GM18499 (cell line): Measurements from ENCODE around the gene SLC6A3.

Source experiments
- ATAC-seq: cut with Tn5 transposase; IDR thresholded peaks from one replicate; pipeline ENCODE4 v1.9.1; 2021; ENCODE audit warnings: moderate number of reproducible peaks; ENCODE audit not compliant: insufficient read depth, unreplicated experiment

SLC6A3 gene

GRCh38 chr5:1445313-1445688 is at the start of gene SLC6A3:
Gene SLC6A3 (minus strand): TSS chr5:1445440. CDS start chr5:1443197, 2,243 bp downstream.
- no peak for ATAC-seq

GRCh38 chr5:1493941-1494340 is 48.7 kb upstream of the SLC6A3 start:
- no peak for ATAC-seq

DNA sequence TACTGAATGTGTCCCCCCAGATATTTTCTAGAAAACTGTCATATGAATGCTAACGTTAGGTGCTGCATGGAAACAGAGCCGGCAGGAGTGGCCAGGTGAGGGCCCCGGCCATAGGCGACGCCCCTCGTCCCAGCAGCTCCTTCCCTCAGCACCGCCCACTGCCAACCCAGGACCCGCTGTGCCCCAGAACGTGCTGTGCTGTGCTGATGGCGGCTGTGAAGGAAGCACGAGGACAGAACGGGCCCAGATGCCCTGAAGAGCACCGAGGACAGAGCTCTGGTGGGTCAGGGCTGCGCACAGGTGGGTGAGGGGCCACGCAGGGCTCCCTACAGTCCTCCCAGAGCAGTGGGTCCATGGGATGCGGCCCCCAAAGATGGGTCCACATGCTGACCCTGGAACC is 48.2 kb upstream of the SLC6A3 start:
- ATAC-seq = no peak

DNA sequence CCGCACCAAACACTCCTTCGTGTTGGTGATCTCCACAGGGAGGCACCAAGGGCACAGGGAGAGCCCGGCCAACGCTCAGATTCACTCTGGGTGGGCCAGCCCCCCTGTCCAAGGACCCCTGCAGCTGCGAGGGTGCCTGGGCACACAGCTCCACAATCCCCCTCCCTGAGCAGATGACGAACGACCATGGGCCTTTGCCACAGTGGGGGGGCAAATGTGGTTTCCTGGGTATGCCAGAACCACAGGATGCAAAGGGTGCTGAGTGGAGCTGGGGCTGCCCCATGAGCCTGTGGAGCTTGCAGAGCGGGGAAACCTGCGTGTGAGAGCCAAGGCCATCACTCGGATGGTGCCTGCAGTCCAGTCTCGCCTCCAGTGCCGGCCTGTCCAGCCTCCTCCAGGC is 47.5 kb upstream of the SLC6A3 start:
- no peak for ATAC-seq

DNA sequence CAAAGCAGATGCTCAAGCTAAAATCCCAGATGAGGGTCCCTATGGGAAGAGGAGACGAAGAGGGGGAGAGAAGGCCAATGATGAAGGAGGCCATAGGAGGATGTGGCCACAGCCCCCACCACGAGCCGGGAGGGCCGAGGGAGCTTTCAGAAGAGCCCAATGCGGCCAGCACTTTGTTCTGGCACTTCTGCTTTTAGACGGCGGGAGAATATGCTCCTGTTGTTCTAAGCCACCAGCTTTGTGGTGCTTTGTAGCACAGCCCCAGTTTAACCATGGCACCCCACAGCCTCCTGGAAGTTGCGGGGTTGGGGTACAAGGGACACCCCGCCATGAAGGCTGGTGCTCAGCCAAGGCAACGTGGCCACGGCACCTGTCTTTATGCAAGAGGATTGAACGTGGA is 45.1 kb upstream of the SLC6A3 start:
- no peak for ATAC-seq

- no peak for ATAC-seq
Measured at GRCh38 chr5:1489754-1490153, 44.5 kb upstream of the SLC6A3 start.

DNA sequence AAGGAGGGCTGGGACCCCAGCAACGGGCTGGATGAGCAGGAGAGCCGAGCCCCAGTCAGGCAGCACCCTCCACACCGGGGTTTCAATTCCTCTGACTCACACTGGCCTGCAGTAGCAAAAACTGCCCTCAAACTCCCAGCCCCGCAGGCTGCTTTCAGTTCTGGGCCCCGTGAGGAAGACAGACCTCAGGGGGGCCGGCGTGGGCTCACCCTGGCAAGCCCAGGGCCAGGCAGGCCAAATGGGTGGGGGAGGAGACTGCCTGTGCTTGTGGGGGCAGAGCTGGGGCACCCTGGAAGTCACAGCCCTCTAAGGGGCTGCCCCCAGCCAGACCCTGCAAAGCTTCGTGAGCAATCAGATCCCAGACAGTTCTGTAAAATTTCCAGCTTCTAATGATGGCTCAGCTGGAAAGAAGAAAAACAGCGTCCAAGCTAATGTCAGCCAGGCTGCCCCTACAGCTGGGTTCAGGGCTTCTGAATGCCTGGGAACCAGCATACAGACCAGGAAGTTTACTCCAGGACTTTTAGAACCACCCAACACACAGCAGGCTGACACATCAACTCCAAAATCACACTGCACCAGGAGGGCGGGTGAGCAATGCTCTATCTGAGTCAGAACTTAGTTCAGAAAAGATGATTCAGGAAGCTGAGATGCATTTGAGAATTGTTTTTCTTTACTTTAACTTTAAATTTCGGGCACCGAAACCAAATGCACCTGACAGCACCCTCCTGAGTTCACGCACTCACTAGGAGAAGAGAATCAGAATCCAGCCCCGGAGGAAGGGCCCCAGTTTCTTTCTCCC is 43.8 kb upstream of the SLC6A3 start:
- ATAC-seq = no peak

GRCh38 chr5:1487079-1487764 is 42.0 kb upstream of the SLC6A3 start:
- ATAC-seq = no peak

DNA sequence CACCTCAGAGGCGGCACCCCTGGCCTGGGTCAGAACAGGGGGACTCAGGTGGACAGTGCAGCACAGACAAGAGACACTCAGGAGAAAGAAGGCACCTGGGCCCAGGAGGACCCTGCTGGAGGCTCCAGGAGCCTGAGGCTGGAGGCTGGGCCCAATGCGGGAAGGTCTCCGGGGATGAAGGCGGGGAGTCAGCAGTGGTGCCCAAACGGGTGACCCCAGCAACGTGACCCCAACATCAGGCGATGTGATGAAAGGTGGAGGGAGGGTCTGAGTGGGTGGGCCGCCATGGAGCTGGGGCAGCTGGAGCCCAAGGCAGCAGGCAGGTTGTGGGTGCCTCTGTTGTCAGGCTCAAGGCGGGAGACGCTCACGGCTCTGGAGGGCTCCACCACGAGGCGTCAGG is 41.0 kb upstream of the SLC6A3 start:
- no peak for ATAC-seq

- ATAC-seq = no peak
Measured at GRCh38 chr5:1485579-1486118, 40.4 kb upstream of the SLC6A3 start.

DNA sequence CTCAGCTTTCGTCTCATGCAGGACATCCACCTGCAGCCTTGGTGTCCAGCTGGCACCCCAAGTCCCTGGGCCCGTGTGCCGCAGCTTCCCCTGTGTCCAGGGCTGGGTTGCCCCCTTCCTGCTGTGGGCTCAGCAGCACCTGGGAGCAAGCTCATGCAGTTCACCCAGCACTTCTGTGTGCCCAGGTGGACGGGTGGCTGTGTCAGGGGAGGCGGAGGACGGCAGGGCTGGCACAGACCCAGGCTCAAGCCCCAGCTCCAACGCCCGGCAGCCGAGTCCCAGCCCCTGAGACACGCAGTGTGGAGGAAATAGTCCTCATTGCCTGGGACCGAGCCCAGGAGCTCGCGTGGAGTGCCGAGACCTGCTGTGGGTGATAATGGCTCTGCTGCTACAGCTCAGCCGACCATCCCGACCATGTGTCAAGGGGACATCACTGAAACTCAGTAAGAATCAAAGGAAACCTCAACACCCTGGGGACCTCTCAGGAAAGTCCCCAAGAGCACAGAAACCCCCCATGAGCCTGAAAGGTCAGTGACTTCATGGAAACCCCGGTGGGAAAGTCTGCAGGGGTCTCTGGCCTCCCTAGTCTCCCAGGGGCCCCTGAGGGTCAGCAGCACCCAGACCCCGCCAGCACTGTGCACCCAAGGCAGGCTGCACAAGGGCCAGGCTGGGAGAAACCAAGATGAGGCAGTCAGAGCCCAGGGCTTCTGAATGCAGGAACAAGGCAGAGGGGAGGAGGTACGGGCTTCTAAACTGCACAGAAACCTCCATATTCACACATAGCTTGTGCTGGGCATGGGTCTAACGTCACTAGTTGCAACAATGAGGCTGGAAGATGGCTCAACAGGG is 39.7 kb upstream of the SLC6A3 start:
- peak; percentile 47 for ATAC-seq

DNA sequence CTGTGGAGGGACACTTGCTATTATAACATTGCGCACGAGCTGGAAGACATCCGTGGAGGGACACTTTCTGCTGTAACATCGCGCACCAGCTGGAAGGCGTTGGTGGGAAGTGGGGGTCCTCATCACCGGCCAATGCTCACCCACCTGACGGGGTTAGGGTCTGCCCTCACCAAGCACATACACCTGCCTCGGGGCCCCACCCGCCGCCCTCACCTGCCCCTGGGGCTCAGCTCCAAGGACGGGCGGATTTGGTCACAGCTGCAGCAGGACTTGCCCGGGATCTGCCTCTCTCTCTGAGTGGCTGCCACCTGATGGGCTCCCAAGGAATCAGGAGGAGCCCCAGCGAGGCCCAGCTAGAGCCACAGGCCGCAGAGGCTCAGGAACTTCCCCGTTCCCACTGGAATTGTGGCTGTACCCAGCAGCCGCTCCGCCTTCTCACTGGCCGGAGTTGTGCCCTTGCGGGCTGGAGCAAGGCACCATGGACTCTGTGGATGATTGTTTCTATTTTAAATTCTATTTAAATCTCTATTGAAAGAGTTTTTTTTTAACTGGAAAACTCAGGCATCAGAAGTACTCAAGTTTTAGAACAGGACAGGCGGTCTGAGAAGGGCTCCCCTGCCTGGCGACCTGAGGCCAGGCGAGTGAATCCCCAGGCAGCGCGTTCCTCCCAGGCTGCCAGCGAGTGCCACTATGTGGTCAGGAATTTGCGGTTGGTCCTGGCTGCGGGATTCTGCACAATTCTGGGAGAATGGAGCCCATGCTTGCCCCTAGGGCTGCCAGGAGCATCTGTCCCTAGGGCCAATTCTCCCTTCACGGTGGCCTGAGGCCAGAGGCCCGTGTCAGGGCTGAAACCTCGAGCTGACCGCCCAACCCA is 38.9 kb upstream of the SLC6A3 start:
- no peak for ATAC-seq

DNA sequence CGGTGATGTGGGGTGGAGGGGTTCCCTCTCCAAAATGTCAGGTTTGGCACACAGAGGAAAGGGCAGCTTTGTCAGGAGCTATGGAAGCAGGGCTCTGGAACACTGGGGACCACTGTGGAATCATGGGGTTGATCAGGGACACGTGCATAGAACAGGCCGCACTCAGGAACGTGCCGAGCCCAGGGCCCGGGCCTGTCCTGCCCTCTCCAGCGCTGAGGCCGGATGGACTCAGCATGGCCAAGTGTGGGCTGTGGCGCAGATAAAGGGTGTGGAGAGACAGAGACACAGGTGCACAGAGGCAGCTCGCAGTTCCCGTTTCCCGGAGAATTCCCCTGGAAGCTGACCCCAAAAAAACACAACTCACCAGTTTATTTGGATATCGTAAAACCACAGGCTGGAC is 37.8 kb upstream of the SLC6A3 start:
- no peak for ATAC-seq

DNA sequence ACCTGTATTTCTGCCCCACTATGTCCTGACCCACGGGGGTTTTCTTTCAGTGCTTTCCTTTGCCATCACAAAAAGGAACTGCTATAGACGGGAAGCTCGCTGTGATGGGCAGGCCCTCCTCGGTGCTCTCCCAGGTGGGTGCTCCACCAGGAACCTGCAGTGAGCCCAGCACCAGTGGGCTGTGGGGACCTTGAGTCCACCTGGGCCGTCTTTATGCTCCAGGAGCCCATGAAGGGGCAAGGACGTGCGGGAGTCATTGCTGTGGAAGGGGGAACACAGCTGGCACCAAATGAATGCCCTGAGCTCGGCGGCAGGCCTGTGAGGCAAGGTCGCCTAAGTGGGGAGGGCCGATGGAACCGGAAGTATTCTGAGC is 36.7 kb upstream of the SLC6A3 start:
- ATAC-seq = no peak

DNA sequence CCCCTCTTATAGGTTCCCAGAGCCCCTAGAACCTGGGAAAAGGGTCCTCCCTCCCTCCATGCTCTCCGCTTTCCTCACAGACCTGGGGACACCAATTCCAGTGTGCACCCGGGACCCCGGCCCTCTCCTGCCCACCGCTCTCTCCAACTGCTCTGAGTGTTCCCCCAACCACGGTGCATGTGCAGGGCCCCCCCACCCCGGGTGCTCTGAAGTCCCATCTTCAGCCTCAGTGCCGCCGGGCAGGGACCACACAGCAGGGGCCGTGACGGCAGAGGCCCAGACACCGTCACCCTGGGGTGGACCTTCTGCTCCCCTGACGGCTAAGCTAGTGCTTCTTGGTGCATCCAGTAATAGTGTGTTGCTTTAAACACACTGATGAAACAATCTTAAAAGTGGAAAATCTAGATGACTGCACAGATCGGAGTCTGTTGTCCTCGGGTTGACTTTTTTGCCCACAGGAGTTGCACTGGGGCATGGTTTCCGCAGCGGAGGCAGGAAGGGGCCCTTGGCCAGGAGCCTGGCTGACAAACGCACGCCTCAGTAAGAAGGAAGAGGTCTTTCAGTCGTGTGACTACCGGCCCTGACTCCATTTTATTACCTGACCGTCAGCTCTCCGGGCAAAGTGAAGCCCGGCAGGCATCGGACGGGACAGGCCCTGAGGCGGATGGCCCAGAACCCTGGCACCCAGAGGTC is 36.2 kb upstream of the SLC6A3 start:
- no peak for ATAC-seq

- no peak for ATAC-seq
Measured at GRCh38 chr5:1480806-1481205, 35.6 kb upstream of the SLC6A3 start.

DNA sequence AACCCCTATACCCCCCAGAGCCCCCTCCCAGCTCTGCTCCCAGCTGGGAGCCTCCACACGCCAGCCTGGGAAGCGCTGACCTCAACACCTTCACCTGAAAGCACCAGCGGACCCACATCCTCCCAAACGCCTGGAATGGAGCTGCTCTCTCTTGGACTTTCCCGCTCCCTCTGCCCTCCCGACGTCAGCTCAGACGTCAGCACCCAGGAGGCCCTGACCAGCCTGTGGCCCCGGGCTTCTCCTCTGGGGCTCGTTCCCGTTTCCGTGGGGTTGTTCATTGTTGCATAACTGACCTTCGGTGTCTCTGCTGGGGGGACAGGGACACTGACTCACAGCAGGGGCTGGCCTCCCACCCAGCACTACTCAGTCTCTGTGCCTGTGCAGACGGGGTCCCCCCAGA is 35.0 kb upstream of the SLC6A3 start:
- no peak for ATAC-seq

- no peak for ATAC-seq
Measured at GRCh38 chr5:1479581-1480188, 34.4 kb upstream of the SLC6A3 start.

- no peak for ATAC-seq
Measured at GRCh38 chr5:1479066-1479465, 33.8 kb upstream of the SLC6A3 start.
